ENCODE results near the gene GPS2. TPM values are rescaled to one million over a fixed set of nuclear protein-coding genes. Genes with fewer than 3 reads are reported as not detected.

The GPS2 gene
- total RNA-seq (128 and 137 TPM in 2 replicates), polyA plus RNA-seq (209 and 225 TPM in 2 replicates), polyA minus RNA-seq (72.9 and 85.3 TPM in 2 replicates)
- total RNA-seq (2013) = 93.9 TPM

- intact Hi-C loops (cut with micrococcal nuclease) = loop anchor here (1.0 to 2.0 kb wide), 3 partner anchors 8 to 38 kb away; partner anchors contain the start of genes EIF5A, KCTD11 and NEURL4
- POLR2A ChIA-PET = interaction anchor here (0.5 to 2.0 kb wide), 7 partner anchors 9 to 280 kb away, joined by 3 to 12 read pairs (median 3); partner anchors contain the start of genes ACAP1, DVL2 and NEURL4
- peaks cover 5 to 67% of the 10 kb centered on the region in 2 experiments for H3K36me3 ChIP-seq (replicated peaks in 1 of 2; ENCODE audit: control extremely low read depth in 1 of 2, control insufficient read depth in 1 of 2, extremely low read depth in 1 of 2, insufficient read depth in 2 of 2, low read length in 1 of 2)
These were observed at the start of gene GPS2 for GRCh38 chr17:7314719-7315569. TSS of gene GPS2 (minus strand) at chr17:7315360. CDS start at chr17:7315052, 308 bp downstream.

More at GRCh38 chr17:7314719-7315569, at the start of gene GPS2:
- H3K4me3 Mint-ChIP-seq = peak within 1 kb of the TSS; percentile 97
- peak within 1 kb of the TSS; percentile 91 for H3K4me2 ChIP-seq (replicated peaks; ENCODE audit: low read depth, low read length, poor library complexity, severe bottlenecking)
- CTCF ChIA-PET = interaction anchor here (0.6 to 2.2 kb wide), 9 partner anchors 9 to 246 kb away, joined by 3 to 19 read pairs (median 4); partner anchors contain the start of genes ACAP1 and NEURL4
- no peaks in the 10 kb centered on the region for H3K27me3 ChIP-seq (replicated peaks in 1 of 4; ENCODE audit: control extremely low read depth in 1 of 4, control insufficient read depth in 3 of 4, insufficient read depth in 4 of 4, low read length in 3 of 4)
- peaks cover 47% of the 10 kb centered on the region for H4K20me1 ChIP-seq (ENCODE audit: control insufficient read depth, insufficient read depth, low read length, poor library complexity, severe bottlenecking)
- peaks cover 52% of the 10 kb centered on the region for H3K79me2 ChIP-seq (ENCODE audit: control insufficient read depth, insufficient read depth, low read length)
- peaks cover 25 to 47% of the 10 kb centered on the region in 2 donors for H3K4me1 ChIP-seq (ENCODE audit: control insufficient read depth in 2 of 2, insufficient read depth in 2 of 2, low read length in 2 of 2)
- peak within 1 kb of the TSS; percentile 99 for H3K27ac Mint-ChIP-seq
- H3K9me3 ChIP-seq (ENCODE audit: control extremely low read depth in 1 of 3, control insufficient read depth in 2 of 3, insufficient read depth in 1 of 3, low read length in 2 of 3) = no peaks in the 10 kb centered on the region
- peak within 1 kb of the TSS; percentile 90 for H3K9ac ChIP-seq (ENCODE audit: low read length)
- TF ChIP-seq EZH2 (IDR thresholded peaks at IDR 0.05; ENCODE audit: borderline replicate concordance, insufficient read depth, low read depth, low read length, poor library complexity, severe bottlenecking) = no peak
- TF ChIP-seq CTCF (IDR thresholded peaks at IDR 0.05) = no peak
- peak within 1 kb of the TSS; percentile 93 for H2AFZ ChIP-seq (ENCODE audit: insufficient read depth, low read depth, low read length, poor library complexity, severe bottlenecking)
- peak within 1 kb of the TSS; percentile 78 to 91 for H3K27ac ChIP-seq (ENCODE audit: low read length in 2 of 2)
- peaks cover 55% of the 10 kb centered on the region for H3K4me1 Mint-ChIP-seq
- ATAC-seq (ENCODE audit: low read depth) (peak; percentile 82), DNase-seq (peak; percentile 95)
- H3K9me3 Mint-ChIP-seq (ENCODE audit: insufficient read depth) = no peaks in the 10 kb centered on the region
- under 1% methylated on average over 95 of the region's 95 CpGs for WGBS (ENCODE audit: insufficient coverage)
- peak within 1 kb of the TSS; percentile 73 to 90 (median 82) for H3K4me3 ChIP-seq (ENCODE audit: control extremely low read depth in 1 of 5, extremely low read depth in 1 of 5, insufficient read depth in 1 of 5, low read depth in 2 of 5, low read length in 4 of 5)
- H3K27me3 Mint-ChIP-seq = no peaks in the 10 kb centered on the region
